ENCODE data around the gene MT1F.

MT1F gene

GRCh38 chr16:56677474-56677873 lies 19.7 kb downstream of the MT1F start:
- Histone ChIP-seq H3K4me1 (ENCODE audit: insufficient read depth, low read length) (peaks cover 12% of the 10 kb centered on the region), H3K4me3 (ENCODE audit: low read depth in 1 of 2, low read length in 2 of 2) (no peak overlapping the region), H3K27me3 (ENCODE audit: insufficient read depth, low read length, poor library complexity) (peaks cover 11% of the 10 kb centered on the region), H2AFZ (ENCODE audit: low read depth, low read length) (no peak overlapping the region), H4K20me1 (ENCODE audit: insufficient read depth, low read length) (no peaks in the 10 kb centered on the region), H3K9me3 (ENCODE audit: insufficient read depth, low read length, severe bottlenecking) (no peaks in the 10 kb centered on the region), H3K4me2 (ENCODE audit: insufficient read depth, low read length) (no peak overlapping the region), H3K79me2 (ENCODE audit: insufficient read depth, low read length) (no peaks in the 10 kb centered on the region), H3K36me3 (ENCODE audit: insufficient read depth, low read length) (no peaks in the 10 kb centered on the region), H3K9ac (ENCODE audit: low read depth, low read length) (no peak overlapping the region), H3K27ac (ENCODE audit: low read length) (no peak overlapping the region)
- ATAC-seq (ENCODE audit: insufficient read depth, low read depth) (no peak), DNase-seq (no peak)
- TF ChIP-seq CTCF (IDR thresholded peaks at IDR 0.05; ENCODE audit: borderline replicate concordance, extremely low read depth, low read length, poor library complexity, severe bottlenecking) (no peak), EZH2 (IDR thresholded peaks at IDR 0.05; ENCODE audit: borderline replicate concordance, low read depth, low read length, severe bottlenecking) (no peak)

GRCh38 chr16:56679078-56679730 lies 21.4 kb downstream of the MT1F start:
- ATAC-seq (ENCODE audit: insufficient read depth, low read depth): no peak
- Histone ChIP-seq H2AFZ (ENCODE audit: low read depth, low read length) (no peak overlapping the region), H3K27ac (ENCODE audit: low read length) (no peak overlapping the region), H3K4me1 (ENCODE audit: insufficient read depth, low read length) (peaks cover 27% of the 10 kb centered on the region), H3K27me3 (ENCODE audit: insufficient read depth, low read length, poor library complexity) (peaks cover 11% of the 10 kb centered on the region), H3K36me3 (ENCODE audit: insufficient read depth, low read length) (no peaks in the 10 kb centered on the region), H3K4me2 (ENCODE audit: insufficient read depth, low read length) (no peak overlapping the region), H3K9me3 (ENCODE audit: insufficient read depth, low read length, severe bottlenecking) (no peaks in the 10 kb centered on the region), H3K9ac (ENCODE audit: low read depth, low read length) (no peak overlapping the region), H3K79me2 (ENCODE audit: insufficient read depth, low read length) (no peaks in the 10 kb centered on the region), H3K4me3 (ENCODE audit: low read depth in 1 of 2, low read length in 2 of 2) (no peak overlapping the region), H4K20me1 (ENCODE audit: insufficient read depth, low read length) (no peaks in the 10 kb centered on the region)
- TF ChIP-seq CTCF (IDR thresholded peaks at IDR 0.05; ENCODE audit: borderline replicate concordance, extremely low read depth, low read length, poor library complexity, severe bottlenecking) (no peak), EZH2 (IDR thresholded peaks at IDR 0.05; ENCODE audit: borderline replicate concordance, low read depth, low read length, severe bottlenecking) (no peak)
- DNase-seq: no peak

- Histone ChIP-seq H3K36me3 (ENCODE audit: insufficient read depth, low read length) (no peaks in the 10 kb centered on the region), H3K4me1 (ENCODE audit: insufficient read depth, low read length) (peaks cover 27% of the 10 kb centered on the region), H3K4me3 (ENCODE audit: low read depth in 1 of 2, low read length in 2 of 2) (no peak overlapping the region), H3K79me2 (ENCODE audit: insufficient read depth, low read length) (no peaks in the 10 kb centered on the region), H3K27me3 (ENCODE audit: insufficient read depth, low read length, poor library complexity) (peaks cover 11% of the 10 kb centered on the region), H2AFZ (ENCODE audit: low read depth, low read length) (no peak overlapping the region), H3K9ac (ENCODE audit: low read depth, low read length) (no peak overlapping the region), H3K4me2 (ENCODE audit: insufficient read depth, low read length) (no peak overlapping the region), H3K9me3 (ENCODE audit: insufficient read depth, low read length, severe bottlenecking) (no peaks in the 10 kb centered on the region), H4K20me1 (ENCODE audit: insufficient read depth, low read length) (no peaks in the 10 kb centered on the region), H3K27ac (ENCODE audit: low read length) (no peak overlapping the region)
- TF ChIP-seq EZH2 (IDR thresholded peaks at IDR 0.05; ENCODE audit: borderline replicate concordance, low read depth, low read length, severe bottlenecking) (no peak), CTCF (IDR thresholded peaks at IDR 0.05; ENCODE audit: borderline replicate concordance, extremely low read depth, low read length, poor library complexity, severe bottlenecking) (no peak)
- ATAC-seq (ENCODE audit: insufficient read depth, low read depth) (no peak), DNase-seq (no peak)
Observed at GRCh38 chr16:56679818-56680217, 22.1 kb downstream of the MT1F start.
